H1 (cell line): ENCODE measurements around the gene C1QTNF1. TPM values are rescaled to one million over a fixed set of nuclear protein-coding genes. Genes with fewer than 3 reads are reported as not detected.
A peak's percentile ranks its signal among the peaks of the same experiment; 100 is the strongest.

Experiments
- CTCF ChIA-PET: fragments of 300-600 bp; sonication (Branson Sonifier 250); formaldehyde crosslinking; loops from one replicate; lab custom pipeline; 2021; ENCODE audit not compliant: partially characterized antibody; lab: Charles Lee
- POLR2A ChIA-PET: fragments of 300-600 bp; sonication (Branson Sonifier 250); formaldehyde crosslinking; loops from one replicate; lab custom pipeline; 2021; ENCODE audit warnings: inconsistent platforms; ENCODE audit not compliant: partially characterized antibody; lab: Charles Lee
- DNase-seq, 2 experiments: peaks; one replicate each; pipeline versions ENCODE4 v3.0.0 to v3.0.0-alpha.2; 2010 to 2022; ENCODE audit warnings: low spot score in 2 of 2, low read depth in 1 of 2, mixed read lengths in 1 of 2
- FAIRE-seq: peaks from 2 replicates; lab custom pipeline; 2011; peaks lifted over from hg19 to GRCh38; lab: Jason Lieb, UNC
- H2AFZ ChIP-seq: 2 replicates; pipeline ENCODE4 v1.8.1; 2012; ENCODE audit warnings: low read length, inconsistent platforms
- H2AK5ac ChIP-seq: 2 replicates; pipeline ENCODE4 v1.6.1; 2013; ENCODE audit warnings: low read depth, low read length
- H2BK120ac ChIP-seq: replicated peaks from 2 replicates; pipeline ENCODE3; 2013; ENCODE audit warnings: low read depth, low read length, inconsistent platforms
- H2BK12ac ChIP-seq: 2 replicates; pipeline ENCODE4 v1.6.1; 2013; ENCODE audit warnings: low read depth, low read length
- H2BK15ac ChIP-seq: 2 replicates; pipeline ENCODE4 v1.6.1; 2013; ENCODE audit warnings: low read length
- H2BK20ac ChIP-seq: 2 replicates; pipeline ENCODE4 v1.6.1; 2013; ENCODE audit warnings: low read length
- H2BK5ac ChIP-seq: 2 replicates; pipeline ENCODE4 v1.6.1; 2013; ENCODE audit warnings: low read depth, low read length
- H3K14ac ChIP-seq: 2 replicates; pipeline ENCODE4 v1.6.1; 2013; ENCODE audit warnings: inconsistent platforms; ENCODE audit not compliant: insufficient read length
- H3K18ac ChIP-seq: 2 replicates; pipeline ENCODE4 v1.6.1; 2013; ENCODE audit warnings: low read length; ENCODE audit errors: extremely low read depth
- H3K23ac ChIP-seq: 2 replicates; pipeline ENCODE4 v1.6.1; 2013; ENCODE audit warnings: inconsistent platforms; ENCODE audit not compliant: insufficient read length
- H3K23me2 ChIP-seq: 2 replicates; pipeline ENCODE4 v1.6.1; 2013; ENCODE audit warnings: low read depth, low read length
- H3K27ac ChIP-seq: 2 replicates; pipeline ENCODE4 v1.6.1; 2011; ENCODE audit warnings: low read depth, low read length, inconsistent platforms
- H3K27me3 ChIP-seq, 4 experiments: replicated peaks in 1 of 4; 1 replicate in 1 of 4; 2 replicates in 3 of 4; pipeline versions ENCODE4 v1.6.1 to v1.8.1; 2011 to 2013; ENCODE audit warnings: low read length in 3 of 4, mild to moderate bottlenecking in 3 of 4, inconsistent platforms in 2 of 4, mixed read lengths in 2 of 4, moderate library complexity in 1 of 4; ENCODE audit not compliant: control insufficient read depth in 3 of 4, insufficient read depth in 3 of 4; ENCODE audit errors: extremely low read depth in 1 of 4
- H3K36me3 ChIP-seq, 4 experiments: 2 replicates each; pipeline versions ENCODE4 v1.6.1 to v1.8.1; 2011 to 2013; ENCODE audit warnings: mild to moderate bottlenecking in 4 of 4, low read length in 3 of 4, moderate library complexity in 2 of 4, control low read depth in 1 of 4, inconsistent platforms in 1 of 4; ENCODE audit not compliant: insufficient read depth in 4 of 4, control insufficient read depth in 2 of 4
- H3K4ac ChIP-seq: replicated peaks from 2 replicates; pipeline ENCODE3; 2013; ENCODE audit warnings: low read length, low read depth, mixed read lengths, inconsistent platforms; ENCODE audit not compliant: insufficient read length
- H3K4me1 ChIP-seq, 4 experiments: replicated peaks in 1 of 4; 1 replicate in 1 of 4; 2 replicates in 3 of 4; pipeline versions ENCODE4 v1.6.1 to v1.8.1; 2011 to 2013; ENCODE audit warnings: low read length in 3 of 4, inconsistent platforms in 2 of 4, mixed read lengths in 1 of 4; ENCODE audit not compliant: insufficient read depth in 4 of 4, control insufficient read depth in 3 of 4
- H3K4me2 ChIP-seq, 2 experiments: 2 replicates each; pipeline versions ENCODE4 v1.6.1 to v1.8.1; 2011 to 2013; ENCODE audit warnings: low read depth in 2 of 2, low read length in 2 of 2, control low read depth in 1 of 2, inconsistent platforms in 1 of 2, mild to moderate bottlenecking in 1 of 2; ENCODE audit not compliant: insufficient read depth in 1 of 2
- H3K4me3 ChIP-seq, 4 experiments: fragments of 200-600, 300-600 bp in 1 of 4; sonication (generic), shearing (Covaris generic), sonication (Bioruptor Twin) in 1 of 4; 2 replicates each; pipeline versions ENCODE4 v1.5.1 to v1.8.1; 2011 to 2016; ENCODE audit warnings: low read length in 4 of 4, low read depth in 3 of 4, control low read depth in 2 of 4, inconsistent platforms in 2 of 4, mild to moderate bottlenecking in 2 of 4, mixed read lengths in 1 of 4, moderate library complexity in 1 of 4; ENCODE audit not compliant: insufficient read depth in 2 of 4; ENCODE audit errors: extremely low read depth in 1 of 4
- H3K56ac ChIP-seq: replicated peaks from 2 replicates; pipeline ENCODE3; 2013; ENCODE audit warnings: low read depth, mild to moderate bottlenecking, mixed read lengths, low read length, inconsistent platforms; ENCODE audit not compliant: insufficient read length
- H3K79me1 ChIP-seq: 2 replicates; pipeline ENCODE4 v1.6.1; 2013; ENCODE audit warnings: low read depth, low read length, control low read depth
- H3K79me2 ChIP-seq, 2 experiments: 2 replicates each; pipeline versions ENCODE4 v1.6.1 to v1.8.1; 2012 to 2013; ENCODE audit warnings: low read length in 2 of 2, mild to moderate bottlenecking in 2 of 2, inconsistent platforms in 1 of 2; ENCODE audit not compliant: insufficient read depth in 2 of 2, control insufficient read depth in 1 of 2
- H3K9ac ChIP-seq, 4 experiments: replicated peaks in 1 of 4; 1 replicate in 1 of 4; 2 replicates in 3 of 4; pipeline versions ENCODE4 v1.6.1 to v1.8.1; 2011 to 2013; ENCODE audit warnings: low read depth in 3 of 4, low read length in 3 of 4, control low read depth in 2 of 4, mild to moderate bottlenecking in 2 of 4, moderate library complexity in 2 of 4, inconsistent platforms in 1 of 4; ENCODE audit errors: extremely low read depth in 1 of 4
- H3K9me3 ChIP-seq, 2 experiments: 2 replicates each; pipeline versions ENCODE4 v1.6.1 to v1.8.1; 2012 to 2013; ENCODE audit warnings: mild to moderate bottlenecking in 2 of 2, moderate library complexity in 2 of 2, control low read depth in 1 of 2, inconsistent platforms in 1 of 2, low read depth in 1 of 2, low read length in 1 of 2, mixed read lengths in 1 of 2; ENCODE audit not compliant: insufficient read depth in 2 of 2
- H4K20me1 ChIP-seq, 2 experiments: replicated peaks in 1 of 2; 2 replicates each; pipeline versions ENCODE3 to v1.8.1; 2011 to 2013; ENCODE audit warnings: inconsistent platforms in 2 of 2, low read length in 2 of 2, mild to moderate bottlenecking in 1 of 2; ENCODE audit not compliant: insufficient read depth in 2 of 2, control insufficient read depth in 1 of 2
- H4K5ac ChIP-seq: 2 replicates; pipeline ENCODE4 v1.6.1; 2013; ENCODE audit warnings: low read length, low read depth, mixed read lengths, inconsistent platforms; ENCODE audit not compliant: insufficient read length
- H4K8ac ChIP-seq: 2 replicates; pipeline ENCODE4 v1.8.0; 2013; ENCODE audit warnings: mild to moderate bottlenecking, moderate library complexity, low read length, inconsistent platforms; ENCODE audit not compliant: insufficient read depth; ENCODE audit errors: extremely low read depth
- H4K91ac ChIP-seq: replicated peaks from 2 replicates; pipeline ENCODE3; 2013; ENCODE audit warnings: low read length, mixed read lengths, inconsistent platforms; ENCODE audit not compliant: insufficient read length
- CEBPB ChIP-seq: IDR thresholded peaks from 2 replicates; pipeline ENCODE4 v1.6.1; 2012; ENCODE audit warnings: low read depth, low read length
- CHD2 ChIP-seq: IDR thresholded peaks from 2 replicates; pipeline ENCODE4 v1.6.1; 2012; ENCODE audit warnings: low read length, improper control_type of control experiment
- RAD21 ChIP-seq, 2 experiments: IDR thresholded peaks in 1 of 2; conservative IDR thresholded peaks in 1 of 2; 2 replicates each; pipeline ENCODE4 v1.6.1; 2011; ENCODE audit warnings: low read depth in 2 of 2, low read length in 2 of 2, improper control_type of control experiment in 1 of 2, inconsistent platforms in 1 of 2, mild to moderate bottlenecking in 1 of 2, moderate library complexity in 1 of 2
- WGBS, 2 experiments: shearing (Covaris generic) in 1 of 2; methylation state at CpG; one replicate each; pipeline versions ENCODE4 v1.1.6 to v1.1.7; 2013 to 2015; ENCODE audit warnings: low lambda C conversion rate in 2 of 2, mixed read lengths in 2 of 2, inconsistent platforms in 1 of 2, low coverage in 1 of 2, missing lambda C conversion rate in 1 of 2; ENCODE audit not compliant: insufficient replicate concordance in 2 of 2, insufficient coverage in 1 of 2, insufficient read length in 1 of 2; ENCODE audit errors: extremely low coverage in 1 of 2, missing lambda C conversion rate in 1 of 2; 5-methylcytosine and 5-hydroxymethylcytosine counted together
- polyA plus RNA-seq, 7 experiments: library from polyadenylated mRNA; depleted of rRNA in 3 of 7; stranded (reverse) in 5 of 7; unstranded in 2 of 7; fragments of >200 nt in 5 of 7; fragments of 200-250 nt in 2 of 7; gene quantifications; 1 replicate in 5 of 7; 2 replicates in 1 of 7; 4 replicates in 1 of 7; pipeline versions ENCODE4 v1.2.1 to v1.2.3, GENCODE V29; 2011 to 2013; ENCODE audit warnings: missing spikeins in 2 of 7, mixed read lengths in 2 of 7
- total RNA-seq: library from RNA; stranded (reverse); fragmentation: NEBNext Ultra II Directional; extraction: Animal tissue kit (Norgen Biotek cat#: 25700); gene quantifications from 2 replicates; pipeline ENCODE4 v1.2.1, GENCODE V29; 2021

C1QTNF1 gene
- total and polyA plus RNA-seq, 2 of the 8 experiments (the other 6 are each of a cell fraction or from before 2014, with no cell fraction given), result 1.5 to 2.5 TPM

- WGBS, 2 experiments, result 84% methylated on average over 6 of the region's 6 CpGs; no CpG with 5 or more reads in 1 of the 2 experiments
- no peak overlapping the region for H4K5ac ChIP-seq
- DNase-seq (no peak), FAIRE-seq (no peak)
- H2BK15ac ChIP-seq, result no peak overlapping the region
- no peak overlapping the region for H2BK5ac ChIP-seq
- H3K23ac ChIP-seq, result no peak overlapping the region
- no peak overlapping the region for H3K56ac ChIP-seq
- no peak overlapping the region; the same call in 1 of the 2 replicates for H2AFZ ChIP-seq
- no peak overlapping the region for H4K91ac ChIP-seq
- peak overlapping the region in 1 of 2 experiments; percentile 36; a peak in 2 of 4 replicates for H3K4me2 ChIP-seq
- H3K79me2 ChIP-seq, result no peaks in the 10 kb centered on the region
- H3K27ac ChIP-seq, result no peak overlapping the region
- peak overlapping the region in 1 of 4 experiments; percentile 4; a peak in 1 of 8 replicates for H3K4me3 ChIP-seq
- H3K14ac ChIP-seq, result no peak overlapping the region
- peaks cover 0 to 2% (median 0%) of the 10 kb centered on the region in 4 experiments; a peak in 2 of 8 replicates for H3K36me3 ChIP-seq
- no peak for TF ChIP-seq CHD2
- TF ChIP-seq CEBPB, result no peak
- peak in 1 of 2 experiments; percentile 20; a peak in 2 of 4 replicates for TF ChIP-seq RAD21 (IDR thresholded peaks at IDR 0.05 in 1 of 2, conservative IDR thresholded peaks at IDR 0.05 in 1 of 2; ENCODE audit: low read depth in 2 of 2, low read length in 2 of 2)
- no peaks in the 10 kb centered on the region for H3K79me1 ChIP-seq
- H2BK20ac ChIP-seq, result no peak overlapping the region
- H3K9ac ChIP-seq, result no peak overlapping the region
- H3K27me3 ChIP-seq, result no peaks in the 10 kb centered on the region
- H3K9me3 ChIP-seq, result no peaks in the 10 kb centered on the region
- no peak overlapping the region for H3K4ac ChIP-seq
- H2AK5ac ChIP-seq, result no peak overlapping the region
- ChIA-PET CTCF (interaction anchor here (1.0 to 1.8 kb wide), 2 partner anchors 10 to 13 kb away, joined by 3 to 4 read pairs; no protein-coding TSS in a partner anchor), POLR2A (interaction anchor here (0.7 to 1.2 kb wide), 2 partner anchors 66 to 1102 kb away, joined by 3 read pairs; no protein-coding TSS in a partner anchor)
- H4K8ac ChIP-seq, result no peak overlapping the region
- no peaks in the 10 kb centered on the region; a peak in 1 of 7 replicates for H3K4me1 ChIP-seq
- no peak overlapping the region for H2BK12ac ChIP-seq
- H3K18ac ChIP-seq, result no peak overlapping the region
- no peak overlapping the region for H2BK120ac ChIP-seq
- no peaks in the 10 kb centered on the region for H4K20me1 ChIP-seq
- H3K23me2 ChIP-seq, result no peaks in the 10 kb centered on the region
Measured at GRCh38 chr17:78986048-78986648, 37.8 kb upstream of the C1QTNF1 start.
